Ovary (tissue), 9 donors: ENCODE data around the gene PDZRN3. TPM values are rescaled to one million over a fixed set of nuclear protein-coding genes. Genes with fewer than 3 reads are reported as not detected.

Experiments used
- DNase-seq, 5 donors: peaks; one replicate each; pipeline ENCODE4 v3.0.0-alpha.2; 2019 to 2020
- H3K27ac ChIP-seq, 2 donors: fragments of 200-600 bp; one replicate each; pipeline versions ENCODE4 v1.5.1 to v1.8.0; 2019 to 2022
- H3K27me3 ChIP-seq: fragments of 200-600 bp; one replicate; pipeline ENCODE4 v1.8.0; 2022
- H3K36me3 ChIP-seq: fragments of 200-600 bp; sonication (generic); one replicate; pipeline ENCODE4 v1.5.1; 2019
- H3K4me1 ChIP-seq: one replicate; pipeline ENCODE4 v1.8.1; 2013; ENCODE audit warnings: mild to moderate bottlenecking, moderate library complexity; ENCODE audit not compliant: insufficient read depth
- H3K4me3 ChIP-seq: fragments of 200-600 bp; sonication (generic); one replicate; pipeline ENCODE4 v1.5.1; 2017
- H3K9me3 ChIP-seq, 2 donors: fragments of 200-600 bp in 1 of 2; sonication (generic) in 1 of 2; one replicate each; pipeline versions ENCODE4 v1.5.1 to v1.8.1; 2013 to 2019; ENCODE audit warnings: mild to moderate bottlenecking in 1 of 2, moderate library complexity in 1 of 2
- EP300 ChIP-seq: sonication (generic); formaldehyde crosslinking; IDR thresholded peaks from one replicate; pipeline ENCODE4 v1.6.1; 2017; ENCODE audit warnings: antibody characterized with exemption
- POLR2A ChIP-seq: fragments of 450-650 bp; IDR thresholded peaks from one replicate; pipeline ENCODE4 v1.6.1; 2017; ENCODE audit warnings: antibody characterized with exemption, mild to moderate bottlenecking, moderate library complexity
- WGBS, 3 donors: extraction: QIAGEN DNeasy Blood & Tissue Kit in 1 of 3; methylation state at CpG; one replicate each; pipeline versions ENCODE4 v1.1.5 to v1.1.7; 2013 to 2017; 5-methylcytosine and 5-hydroxymethylcytosine counted together
- intact Hi-C, 4 donors: fragments of 100-400 bp; cut with DNase I; formaldehyde crosslinking; loops; one replicate each; pipeline versions ENCODE4 v1.11.0 to v1.15.1; 2022 to 2023
- polyA plus RNA-seq, 2 donors: library from polyadenylated mRNA; stranded (reverse); fragments of 200-250 nt in 1 of 2; fragments of 350-450 nt in 1 of 2; fragmentation: Illumina TruSeq in 1 of 2; extraction: RNeasy Lipid Tissue Mini Kit (QIAGEN cat#74804) in 1 of 2; gene quantifications; one replicate each; pipeline ENCODE4 v1.2.3, GENCODE V29; 2013 to 2014
- total RNA-seq, 7 donors: library from RNA; depleted of rRNA in 2 of 7; stranded (reverse); fragments of >200 nt in 2 of 7; fragmentation: NEBNext Ultra II Directional in 3 of 7; extraction: Animal tissue kit (Norgen Biotek cat#: 25700) in 3 of 7; gene quantifications; one replicate each; pipeline versions ENCODE4 v1.1.0 to v1.2.4, GENCODE V29; 2016 to 2023
- TF ChIP-seq, protein P1 (sequence below), 3 donors: fragments of 450-650 bp in 2 of 3; fragments of 200-600 bp in 1 of 3; IDR thresholded peaks; one replicate each; pipeline versions ENCODE4 v1.5.1 to v1.8.0; 2016 to 2022; ENCODE audit warnings: antibody characterized with exemption in 3 of 3, mild to moderate bottlenecking in 1 of 3
- donor health status: DM: no; HTN: no; CAD: no; lungs with moderate emphysema.
- donor health status: DM: no; HTN: no; CAD: no.
- donor health status: Bipolar disorder and iron deficiency.
- donor health status: DM: yes; HTN: yes; CAD: no.
- donor health status: DM: no; HTN: no; CAD: no.
- donor health status: DM: yes; HTN: yes; CAD: no.

PDZRN3 gene
- total and polyA plus RNA-seq, 9 donors: 68.1 to 161 (median 102) TPM

- WGBS, 3 donors: 9 to 25% (median 17%) methylated on average over 9 of the region's 9 CpGs
- intact Hi-C loops: no loop called here
- no peak overlapping the region for H3K4me3 ChIP-seq
- peaks cover 4% of the 10 kb centered on the region for H3K4me1 ChIP-seq
- no peaks in the 10 kb centered on the region for H3K9me3 ChIP-seq
- no peak overlapping the region for H3K27ac ChIP-seq
- no peaks in the 10 kb centered on the region for H3K27me3 ChIP-seq
- no peak for DNase-seq
- TF ChIP-seq, protein P1, sequence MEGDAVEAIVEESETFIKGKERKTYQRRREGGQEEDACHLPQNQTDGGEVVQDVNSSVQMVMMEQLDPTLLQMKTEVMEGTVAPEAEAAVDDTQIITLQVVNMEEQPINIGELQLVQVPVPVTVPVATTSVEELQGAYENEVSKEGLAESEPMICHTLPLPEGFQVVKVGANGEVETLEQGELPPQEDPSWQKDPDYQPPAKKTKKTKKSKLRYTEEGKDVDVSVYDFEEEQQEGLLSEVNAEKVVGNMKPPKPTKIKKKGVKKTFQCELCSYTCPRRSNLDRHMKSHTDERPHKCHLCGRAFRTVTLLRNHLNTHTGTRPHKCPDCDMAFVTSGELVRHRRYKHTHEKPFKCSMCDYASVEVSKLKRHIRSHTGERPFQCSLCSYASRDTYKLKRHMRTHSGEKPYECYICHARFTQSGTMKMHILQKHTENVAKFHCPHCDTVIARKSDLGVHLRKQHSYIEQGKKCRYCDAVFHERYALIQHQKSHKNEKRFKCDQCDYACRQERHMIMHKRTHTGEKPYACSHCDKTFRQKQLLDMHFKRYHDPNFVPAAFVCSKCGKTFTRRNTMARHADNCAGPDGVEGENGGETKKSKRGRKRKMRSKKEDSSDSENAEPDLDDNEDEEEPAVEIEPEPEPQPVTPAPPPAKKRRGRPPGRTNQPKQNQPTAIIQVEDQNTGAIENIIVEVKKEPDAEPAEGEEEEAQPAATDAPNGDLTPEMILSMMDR (IDR thresholded peaks at IDR 0.05): no peak
- TF ChIP-seq EP300 (no peak), POLR2A (no peak)
- H3K36me3 ChIP-seq: no peaks in the 10 kb centered on the region
Observed at GRCh38 chr3:73351423-73352071, 273.2 kb downstream of the PDZRN3 start.

DNA sequence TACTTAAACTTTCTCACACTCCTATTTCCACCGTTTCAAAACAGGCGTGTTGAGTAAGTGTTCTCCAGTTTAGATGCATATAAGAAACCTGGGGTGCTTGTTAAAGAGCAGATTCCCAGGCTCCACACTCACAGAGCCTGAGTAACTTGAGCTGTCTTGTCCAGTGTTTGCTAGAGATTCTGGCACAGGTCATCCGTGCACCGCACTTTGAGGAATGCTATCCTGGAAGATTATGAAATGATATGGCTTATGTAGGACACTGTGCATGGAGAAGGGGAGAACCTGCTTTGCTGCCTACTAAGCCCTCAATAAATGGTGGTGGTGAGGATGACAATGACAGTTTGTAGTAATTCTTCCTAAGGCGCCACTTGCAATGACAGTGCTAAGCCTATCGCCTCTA, 273.7 kb downstream of the PDZRN3 start:
- WGBS, 3 donors: 40 to 50% (median 44%) methylated on average over 6 of the region's 6 CpGs
- Histone ChIP-seq H3K4me3 (no peak overlapping the region), H3K9me3 (no peaks in the 10 kb centered on the region), H3K27me3 (no peaks in the 10 kb centered on the region), H3K4me1 (peaks cover 4% of the 10 kb centered on the region), H3K36me3 (no peaks in the 10 kb centered on the region), H3K27ac (no peak overlapping the region)
- intact Hi-C loops: no loop called here
- TF ChIP-seq EP300: no peak
- TF ChIP-seq POLR2A: no peak
- TF ChIP-seq, protein P1 (IDR thresholded peaks at IDR 0.05): no peak
- DNase-seq: no peak

- TF ChIP-seq EP300 (no peak), POLR2A (no peak)
- TF ChIP-seq, protein P1 (IDR thresholded peaks at IDR 0.05): no peak
- Histone ChIP-seq H3K4me1 (peaks cover 4% of the 10 kb centered on the region), H3K4me3 (no peak overlapping the region), H3K9me3 (no peaks in the 10 kb centered on the region), H3K27ac (no peak overlapping the region), H3K27me3 (no peaks in the 10 kb centered on the region), H3K36me3 (no peaks in the 10 kb centered on the region)
- DNase-seq: no peak
- intact Hi-C loops: no loop called here
- 91 to 93% (median 93%) methylated on average over 4 of the region's 4 CpGs for WGBS, 3 donors
Observed at GRCh38 chr3:73349657-73350056, 275.1 kb downstream of the PDZRN3 start.

DNA sequence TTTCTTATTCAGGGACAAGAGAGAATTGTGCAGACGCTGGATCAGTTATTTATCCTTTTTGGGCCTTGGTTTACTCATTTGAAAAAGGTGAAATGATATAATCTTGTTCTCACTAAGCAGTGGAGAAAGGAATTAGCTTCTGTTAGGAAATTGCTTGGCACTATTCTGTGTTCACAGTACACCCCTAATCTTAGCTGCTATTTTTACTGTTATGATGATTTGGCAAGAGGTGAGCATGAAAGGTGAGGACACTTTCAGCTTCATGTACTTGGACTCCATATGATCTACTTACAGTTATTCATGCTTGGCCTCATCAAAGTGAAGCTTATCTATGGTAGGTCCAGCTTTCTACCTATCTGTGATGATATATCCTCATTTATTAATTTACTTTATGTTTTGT, 282.7 kb downstream of the PDZRN3 start:
- H3K36me3 ChIP-seq: no peaks in the 10 kb centered on the region
- intact Hi-C loops: no loop called here
- TF ChIP-seq, protein P1 (IDR thresholded peaks at IDR 0.05): no peak
- no peak for TF ChIP-seq POLR2A
- TF ChIP-seq EP300: no peak
- H3K27me3 ChIP-seq: no peaks in the 10 kb centered on the region
- WGBS, 3 donors: 72 to 86% (median 82%) methylated on average over 1 of the region's 1 CpG
- no peak overlapping the region for H3K27ac ChIP-seq
- DNase-seq: no peak
- H3K4me3 ChIP-seq: no peak overlapping the region
- no peaks in the 10 kb centered on the region for H3K4me1 ChIP-seq
- H3K9me3 ChIP-seq: no peaks in the 10 kb centered on the region
